A549 treated with RU486 at 1 μM for 4 hours (cell line): ENCODE measurements around the gene ZNF74. TPM values are rescaled to one million over a fixed set of nuclear protein-coding genes. Genes with fewer than 3 reads are reported as not detected.

Experiments
- total RNA-seq: library from RNA; stranded (reverse); fragments of 200-300 nt; extraction: Qiagen RNA extraction; gene quantifications from 5 replicates; pipeline ENCODE4 v1.2.3, GENCODE V29; 2022; ENCODE audit warnings: low read depth

Gene ZNF74
- total RNA-seq: 4.7 to 7.3 TPM (median 6.0 TPM) in 5 replicates

GRCh38 chr22:20393705-20394476 is at the start of gene ZNF74:
TSS of gene ZNF74 (plus strand) at chr22:20394151. CDS start at chr22:20394629, 478 bp downstream.

GRCh38 chr22:20437613-20438426 is 43.9 kb downstream of the ZNF74 start, which contains the start of gene SCARF2:
TSS of gene SCARF2 (minus strand) at chr22:20437825. CDS start at chr22:20437754, 71 bp downstream.

Other genes with a start within 250 kb of the ZNF74 start
- not detected in 5 replicates for gene CCDC188, start 243.1 kb upstream of the ZNF74 start, total RNA-seq
- gene RTN4R, start 125.8 kb upstream of the ZNF74 start, total RNA-seq: 5.6 to 12.3 TPM (median 10.0 TPM) in 5 replicates
- gene DGCR6L, start 74.1 kb upstream of the ZNF74 start, total RNA-seq: 29.0 to 45.2 TPM (median 42.3 TPM) in 5 replicates
- gene SCARF2, start 43.7 kb downstream of the ZNF74 start, total RNA-seq: 0.55 to 1.3 TPM (median 0.84 TPM) in 5 replicates
- gene KLHL22, start 101.6 kb downstream of the ZNF74 start, total RNA-seq: 8.8 to 10.0 TPM (median 9.0 TPM) in 5 replicates
- gene MED15, start 113.5 kb downstream of the ZNF74 start, total RNA-seq: 41.6 to 58.3 TPM (median 51.2 TPM) in 5 replicates